GM23338 (cell line): ENCODE measurements around the gene SMIM5. TPM values are rescaled to one million over a fixed set of nuclear protein-coding genes. Genes with fewer than 3 reads are reported as not detected.

Source experiments
- ATAC-seq: fragments of 200-7000 bp; cut with Tn5 transposase; 3 replicates; pipeline ENCODE4 v1.9.1; 2020
- DNase-seq: peaks from one replicate; pipeline ENCODE4 v3.0.0-alpha.2; 2015; ENCODE audit warnings: low spot score
- H2AFZ ChIP-seq: fragments of 200-600 bp; sonication (generic); 2 replicates; pipeline ENCODE4 v1.8.0; 2016; ENCODE audit warnings: antibody characterized with exemption, mild to moderate bottlenecking, moderate library complexity
- H3F3A ChIP-seq: fragments of 200-600 bp; sonication (generic); replicated peaks from 2 replicates; pipeline ENCODE4 v1.8.0; 2017; ENCODE audit warnings: antibody characterized with exemption, mixed run types, low read depth
- H3K27ac ChIP-seq: fragments of 200-600 bp; sonication (generic); 2 replicates; pipeline ENCODE4 v1.6.1; 2016; ENCODE audit warnings: low read depth
- H3K27me3 ChIP-seq: fragments of 200-600 bp; sonication (generic); 2 replicates; pipeline ENCODE4 v1.8.0; 2016; ENCODE audit warnings: mild to moderate bottlenecking, mixed run types, moderate library complexity; ENCODE audit not compliant: insufficient read depth
- H3K36me3 ChIP-seq: fragments of 200-600 bp; sonication (generic); 2 replicates; pipeline ENCODE4 v1.8.0; 2016; ENCODE audit warnings: mild to moderate bottlenecking; ENCODE audit not compliant: insufficient read depth
- H3K4me1 ChIP-seq: fragments of 200-600 bp; sonication (generic); 2 replicates; pipeline ENCODE4 v1.8.0; 2016; ENCODE audit warnings: mild to moderate bottlenecking, moderate library complexity; ENCODE audit not compliant: insufficient read depth
- H3K4me2 ChIP-seq: fragments of 200-600 bp; sonication (generic); 2 replicates; pipeline ENCODE4 v1.7.1; 2017; ENCODE audit warnings: mixed run types
- H3K4me3 ChIP-seq: fragments of 200-600 bp; sonication (generic); 2 replicates; pipeline ENCODE4 v1.6.1; 2016; ENCODE audit warnings: mixed run types
- H3K79me2 ChIP-seq: fragments of 200-600 bp; sonication (generic); replicated peaks from 2 replicates; pipeline ENCODE4 v1.8.0; 2017; ENCODE audit warnings: mild to moderate bottlenecking; ENCODE audit not compliant: insufficient read depth
- H3K9me2 ChIP-seq: fragments of 200-600 bp; sonication (generic); 2 replicates; pipeline ENCODE4 v1.8.0; 2017; ENCODE audit not compliant: insufficient read depth
- H4K20me1 ChIP-seq: fragments of 200-600 bp; sonication (generic); replicated peaks from 2 replicates; pipeline ENCODE4 v1.8.0; 2017; ENCODE audit warnings: mild to moderate bottlenecking; ENCODE audit not compliant: insufficient read depth
- H3K27ac Mint-ChIP-seq: 2 replicates; pipeline ENCODE4 v1.8.0; 2020; ENCODE audit warnings: inconsistent platforms, mild to moderate bottlenecking, moderate library complexity, mixed read lengths
- H3K27me3 Mint-ChIP-seq: 3 replicates; pipeline ENCODE4 v1.8.0; 2022; ENCODE audit warnings: low read depth, mild to moderate bottlenecking, moderate library complexity, mixed read lengths, inconsistent platforms; ENCODE audit not compliant: insufficient read depth, poor library complexity
- H3K36me3 Mint-ChIP-seq: 3 replicates; pipeline ENCODE4 v1.8.0; 2021; ENCODE audit warnings: low read depth, mild to moderate bottlenecking, inconsistent platforms, moderate library complexity, mixed read lengths
- H3K4me1 Mint-ChIP-seq: 3 replicates; pipeline ENCODE4 v1.8.0; 2020; ENCODE audit warnings: mild to moderate bottlenecking, inconsistent platforms, mixed read lengths
- H3K4me3 Mint-ChIP-seq: 3 replicates; pipeline ENCODE4 v1.8.0; 2021; ENCODE audit warnings: moderate library complexity, mild to moderate bottlenecking, inconsistent platforms, mixed read lengths
- H3K9me3 Mint-ChIP-seq: 3 replicates; pipeline ENCODE4 v1.8.0; 2020; ENCODE audit warnings: moderate library complexity, mild to moderate bottlenecking, inconsistent platforms, mixed read lengths
- CREB1 ChIP-seq: fragments of 250-450 bp; sonication (Bioruptor Pico); IDR thresholded peaks from 2 replicates; pipeline ENCODE4 v1.5.0; 2020; ENCODE audit warnings: low read depth, mild to moderate bottlenecking, moderate library complexity
- CTCF ChIP-seq, 2 experiments: fragments of 200-600 bp in 1 of 2; sonication (generic) in 1 of 2; conservative IDR thresholded peaks; 2 replicates each; pipeline versions ENCODE4 v1.5.1 to v1.6.1; 2016 to 2017; ENCODE audit warnings: antibody characterized with exemption in 2 of 2, low read depth in 2 of 2, mild to moderate bottlenecking in 2 of 2, moderate library complexity in 1 of 2
- ETS1 ChIP-seq: IDR thresholded peaks from 2 replicates; pipeline ENCODE4 v1.6.1; 2016; ENCODE audit warnings: antibody characterized with exemption
- EZH2 ChIP-seq: fragments of 200-600 bp; sonication (generic); IDR thresholded peaks from one replicate; pipeline ENCODE4 v1.8.0; 2017; ENCODE audit warnings: antibody characterized with exemption, mild to moderate bottlenecking, low read depth; ENCODE audit not compliant: unreplicated experiment
- EZH2phosphoT487 ChIP-seq: fragments of 200-600 bp; sonication (generic); IDR thresholded peaks from one replicate; pipeline ENCODE4 v1.8.1; 2018; ENCODE audit warnings: antibody characterized with exemption; ENCODE audit not compliant: unreplicated experiment
- JUNB ChIP-seq: IDR thresholded peaks from one replicate; pipeline ENCODE4 v1.6.1; 2016; ENCODE audit warnings: antibody characterized with exemption; ENCODE audit not compliant: unreplicated experiment
- NANOG ChIP-seq: IDR thresholded peaks from 2 replicates; pipeline ENCODE4 v1.6.1; 2016; ENCODE audit warnings: antibody characterized with exemption, borderline replicate concordance
- POLR2AphosphoS5 ChIP-seq: IDR thresholded peaks from 2 replicates; pipeline ENCODE4 v1.6.1; 2016; ENCODE audit warnings: antibody characterized with exemption, low read depth
- REST ChIP-seq: IDR thresholded peaks from one replicate; pipeline ENCODE4 v1.6.1; 2018; ENCODE audit warnings: antibody characterized with exemption; ENCODE audit not compliant: unreplicated experiment
- STAT1 ChIP-seq: IDR thresholded peaks from one replicate; pipeline ENCODE4 v1.6.1; 2016; ENCODE audit warnings: antibody characterized with exemption; ENCODE audit not compliant: unreplicated experiment
- ZNF114 ChIP-seq: fragments of 250-450 bp; sonication (Bioruptor Pico); IDR thresholded peaks from 2 replicates; pipeline ENCODE4 v1.5.0; 2020; ENCODE audit warnings: mild to moderate bottlenecking, moderate library complexity
- ZNF331 ChIP-seq: fragments of 250-450 bp; sonication (Bioruptor Pico); IDR thresholded peaks from 2 replicates; pipeline ENCODE4 v1.5.0; 2020; ENCODE audit warnings: low read depth, mild to moderate bottlenecking, moderate library complexity
- ZNF462 ChIP-seq: fragments of 250-450 bp; sonication (Bioruptor Pico); IDR thresholded peaks from 2 replicates; pipeline ENCODE4 v1.5.0; 2020; ENCODE audit warnings: mild to moderate bottlenecking, moderate library complexity
- polyA plus RNA-seq: library from polyadenylated mRNA; unstranded; fragments of >200 nt; fragmentation: Nextera tagmentation; extraction: Ambion mirVana; gene quantifications from 2 replicates; pipeline ENCODE4 v1.2.1, GENCODE V29; 2016
- total RNA-seq: library from RNA; depleted of rRNA; stranded (reverse); fragments of >200 nt; shearing (Covaris generic); gene quantifications from 2 replicates; pipeline ENCODE4 v1.2.3, GENCODE V29; 2014

SMIM5 gene
- total and polyA plus RNA-seq, 2 experiments from 2014 or later = 0.16 TPM; not detected in 1

- H3K4me1 ChIP-seq = no peaks in the 10 kb centered on the region
- no peaks in the 10 kb centered on the region for H3K79me2 ChIP-seq
- no peaks in the 10 kb centered on the region for H3K27me3 ChIP-seq
- no peak overlapping the region for H3K4me3 Mint-ChIP-seq
- H3K4me3 ChIP-seq = no peak overlapping the region
- H3K27me3 Mint-ChIP-seq = peaks cover 27% of the 10 kb centered on the region
- no peaks in the 10 kb centered on the region for H3F3A ChIP-seq
- no peaks in the 10 kb centered on the region for H3K9me2 ChIP-seq
- no peak for TF ChIP-seq ZNF114 (CRISPR knock-in tag)
- TF ChIP-seq STAT1 = no peak
- no peak for TF ChIP-seq POLR2AphosphoS5
- no peak for TF ChIP-seq NANOG
- no peak for TF ChIP-seq CTCF (conservative IDR thresholded peaks at IDR 0.05; ENCODE audit: low read depth in 2 of 2)
- no peak for TF ChIP-seq REST
- no peak for TF ChIP-seq CREB1
- TF ChIP-seq JUNB = no peak
- TF ChIP-seq EZH2 = no peak
- TF ChIP-seq ZNF331 = no peak
- no peak for TF ChIP-seq EZH2phosphoT487
- TF ChIP-seq ETS1 = no peak
- TF ChIP-seq ZNF462 (CRISPR knock-in tag) = no peak
- no peak overlapping the region for H3K27ac ChIP-seq
- DNase-seq = no peak
- no peak for ATAC-seq
- peaks cover 3% of the 10 kb centered on the region; the same call in 1 of the 3 replicates for H3K4me1 Mint-ChIP-seq
- H3K36me3 Mint-ChIP-seq = no peaks in the 10 kb centered on the region
- H3K27ac Mint-ChIP-seq = no peak overlapping the region
- no peaks in the 10 kb centered on the region for H4K20me1 ChIP-seq
- no peaks in the 10 kb centered on the region; the same call in 2 of the 3 replicates for H3K9me3 Mint-ChIP-seq
- no peaks in the 10 kb centered on the region; the same call in 1 of the 2 replicates for H3K36me3 ChIP-seq
- no peak overlapping the region for H2AFZ ChIP-seq
- no peak overlapping the region for H3K4me2 ChIP-seq
Observed at GRCh38 chr17:75622771-75623273, 10.4 kb upstream of the SMIM5 start.
